Activated CD8-positive, alpha-beta memory T cell treated with anti-CD3 and anti-CD28 coated beads, Interleukin-2, amount 50 U/mL, for 24 hours (primary cell): ENCODE measurements around the gene PDZD2.
"Not testable (repeated sequence)": the region's sequence is repeated elsewhere in the genome, so short reads cannot be mapped to it uniquely, and the experiment has no call there.

Source experiments
- DNase-seq: peaks from one replicate; pipeline ENCODE4 v3.0.0-alpha.2; 2020; ENCODE audit errors: extremely low read depth

PDZD2 gene

GRCh38 chr5:31732821-31733220 is 93.9 kb downstream of the PDZD2 start:
- not testable (repeated sequence) for DNase-seq

GRCh38 chr5:31733371-31733770 is 94.4 kb downstream of the PDZD2 start:
- no peak for DNase-seq

- no peak for DNase-seq
These were observed 97.2 kb downstream of the PDZD2 start for GRCh38 chr5:31736127-31736526.

- no peak for DNase-seq
These were observed 99.3 kb downstream of the PDZD2 start for GRCh38 chr5:31738199-31738598.

GRCh38 chr5:31741496-31741895 is 102.6 kb downstream of the PDZD2 start:
- DNase-seq = no peak

GRCh38 chr5:31743678-31744077 is 104.7 kb downstream of the PDZD2 start:
- no peak for DNase-seq

GRCh38 chr5:31748458-31749172 is 109.7 kb downstream of the PDZD2 start:
- no peak for DNase-seq

GRCh38 chr5:31750215-31750614 is 111.3 kb downstream of the PDZD2 start:
- no peak for DNase-seq

- DNase-seq = no peak
These were observed 112.7 kb downstream of the PDZD2 start for GRCh38 chr5:31751610-31752009.

- no peak for DNase-seq
These were observed 114.9 kb downstream of the PDZD2 start for GRCh38 chr5:31753700-31754357.

- no peak for DNase-seq
These were observed 115.4 kb downstream of the PDZD2 start for GRCh38 chr5:31754358-31754704.

GRCh38 chr5:31754741-31755675 is 116.1 kb downstream of the PDZD2 start:
- DNase-seq = no peak

- DNase-seq = no peak
These were observed 116.8 kb downstream of the PDZD2 start for GRCh38 chr5:31755676-31756230.

GRCh38 chr5:31757806-31758205 is 118.9 kb downstream of the PDZD2 start:
- DNase-seq = no peak

GRCh38 chr5:31758803-31759425 is 120.0 kb downstream of the PDZD2 start:
- DNase-seq = no peak

GRCh38 chr5:31759925-31760324 is 121.0 kb downstream of the PDZD2 start:
- no peak for DNase-seq

- no peak for DNase-seq
These were observed 122.9 kb downstream of the PDZD2 start for GRCh38 chr5:31761877-31762276.

GRCh38 chr5:31763424-31763823 is 124.5 kb downstream of the PDZD2 start:
- DNase-seq = no peak

- DNase-seq = not testable (repeated sequence)
These were observed 125.8 kb downstream of the PDZD2 start for GRCh38 chr5:31764687-31765086.

- no peak for DNase-seq
These were observed 128.6 kb downstream of the PDZD2 start for GRCh38 chr5:31767335-31768031.

- no peak for DNase-seq
These were observed 129.1 kb downstream of the PDZD2 start for GRCh38 chr5:31768046-31768445.
